ENCODE data around the gene HIBCH. TPM values are rescaled to one million over a fixed set of nuclear protein-coding genes. Genes with fewer than 3 reads are reported as not detected.
A peak's percentile ranks its signal among the peaks of the same experiment; 100 is the strongest.

The HIBCH gene
- total RNA-seq, 1 experiment from 2014 or later, result 24.7 TPM

GRCh38 chr2:190181123-190181669, 138.4 kb downstream of the HIBCH start (continued):
- TF ChIP-seq ZBTB33 (IDR thresholded peaks at IDR 0.05; ENCODE audit: extremely low read depth, insufficient replicate concordance, low read length), result no peak

- TF ChIP-seq TCF7L2 (IDR thresholded peaks at IDR 0.05; ENCODE audit: borderline replicate concordance, extremely low read depth, insufficient read depth, insufficient read length) (peak; percentile 14), MAX (IDR thresholded peaks at IDR 0.05) (no peak), RAD21 (IDR thresholded peaks at IDR 0.05; ENCODE audit: low read depth) (no peak), JUND (IDR thresholded peaks at IDR 0.05) (no peak), YY1 (IDR thresholded peaks at IDR 0.05; ENCODE audit: extremely low read depth, insufficient replicate concordance, low read depth, low read length) (no peak), ZFX (IDR thresholded peaks at IDR 0.05) (peak; percentile 75), EZH2phosphoT487 (IDR thresholded peaks at IDR 0.05; ENCODE audit: borderline replicate concordance) (no peak), CTCF (IDR thresholded peaks at IDR 0.05 in 2 of 3, conservative IDR thresholded peaks at IDR 0.05 in 1 of 3; ENCODE audit: borderline replicate concordance in 1 of 3, insufficient read depth in 1 of 3, low read depth in 2 of 3, low read length in 2 of 3) (peak; percentile 63 to 77 (median 76); a peak in 5 of 6 replicates), CBX3 (IDR thresholded peaks at IDR 0.05; ENCODE audit: low read depth) (no peak; the same call in 1 of the 2 replicates), ZBTB33 (IDR thresholded peaks at IDR 0.05; ENCODE audit: extremely low read depth, insufficient replicate concordance, low read length) (no peak), FOSL1 (IDR thresholded peaks at IDR 0.05; ENCODE audit: low read depth) (no peak), CEBPB (IDR thresholded peaks at IDR 0.05; ENCODE audit: low read depth) (no peak), POLR2AphosphoS5 (IDR thresholded peaks at IDR 0.05; ENCODE audit: low read depth, low read length) (no peak; the same call in 1 of the 2 replicates)
- H3K4me1 ChIP-seq (ENCODE audit: control insufficient read depth in 1 of 2, insufficient read depth in 2 of 2, low read length in 2 of 2), result peaks cover 4 to 16% of the 10 kb centered on the region in 2 experiments; a peak in 3 of 4 replicates
- BruUV-seq (replicated peaks), result no TSS peak
- peak overlapping the region; percentile 59 for H3K9ac ChIP-seq (ENCODE audit: low read length)
- ChIA-PET CTCF (interaction anchor here (0.6 to 1.4 kb wide), 7 partner anchors 8 to 520 kb away, joined by 3 to 6 read pairs (median 5); partner anchors contain the start of gene ASNSD1), RAD21 (ENCODE audit: low non-redundant PET in 1 of 2, low total read pairs in 2 of 2, uncharacterized antibody in 2 of 2, unreplicated experiment in 2 of 2) (interaction anchor here (0.5 to 1.4 kb wide), 4 partner anchors 11 to 97 kb away, joined by 3 read pairs; no protein-coding TSS in a partner anchor), POLR2A (no interaction called here)
- H3K36me3 ChIP-seq (ENCODE audit: control insufficient read depth in 1 of 2, insufficient read depth in 2 of 2, low read length in 2 of 2), result no peaks in the 10 kb centered on the region
- H3K27me3 ChIP-seq (ENCODE audit: insufficient read depth, low read length), result no peaks in the 10 kb centered on the region
- H3K79me2 ChIP-seq (ENCODE audit: insufficient read depth, low read length), result no peaks in the 10 kb centered on the region
- H3K27ac ChIP-seq (ENCODE audit: low read depth, low read length), result peak overlapping the region; percentile 28; the same call in 1 of the 2 replicates
- H2AFZ ChIP-seq (ENCODE audit: low read depth, low read length, poor library complexity, severe bottlenecking), result peak overlapping the region; percentile 44
- peak overlapping the region; percentile 54 to 65 for H3K4me3 ChIP-seq (replicated peaks in 1 of 2; ENCODE audit: low read depth in 1 of 2, low read length in 2 of 2)
- ATAC-seq (peak; percentile 91), DNase-seq (ENCODE audit: low read depth, low spot score) (peak; percentile 44)
- H3K4me2 ChIP-seq (ENCODE audit: low read length), result peak overlapping the region; percentile 92
- no peaks in the 10 kb centered on the region for H3K9me3 ChIP-seq (ENCODE audit: control insufficient read depth in 1 of 2, insufficient read depth in 1 of 2, low read depth in 1 of 2, low read length in 2 of 2)
- intact Hi-C loops (cut with micrococcal nuclease), result loop anchor here (2.0 kb wide), 1 partner anchor 92 kb away; no protein-coding TSS in a partner anchor
- no peaks in the 10 kb centered on the region for H4K20me1 ChIP-seq (ENCODE audit: insufficient read depth)
- no peaks in the 10 kb centered on the region for H3K9me2 ChIP-seq (ENCODE audit: insufficient read depth)
These were observed 139.1 kb downstream of the HIBCH start for GRCh38 chr2:190180313-190181122.

Measured in HCT116 (cell line).